PC-3 (cell line): Measurements from ENCODE around the gene ZBTB49. TPM values are rescaled to one million over a fixed set of nuclear protein-coding genes. Genes with fewer than 3 reads are reported as not detected.

Source experiments
- ATAC-seq: fragments of 200-7000 bp; cut with Tn5 transposase; 2 replicates; pipeline ENCODE4 v1.9.1; 2020; ENCODE audit warnings: mild to moderate bottlenecking, moderate library complexity
- BruUV-seq: library from RNA; stranded (reverse); fragments of 400-500 nt; replicated peaks from 2 replicates; lab custom pipeline; 2021; lab: Mats Ljungman, UMichigan
- CTCF ChIA-PET: fragments of 300-600 bp; sonication (Branson Sonifier 250); formaldehyde crosslinking; loops from one replicate; lab custom pipeline; 2022; ENCODE audit warnings: antibody characterized with exemption; lab: Charles Lee
- POLR2A ChIA-PET: fragments of 300-600 bp; sonication (Branson Sonifier 250); formaldehyde crosslinking; loops from one replicate; lab custom pipeline; 2022; ENCODE audit warnings: antibody characterized with exemption; ENCODE audit not compliant: unreplicated experiment; lab: Charles Lee
- DNase-seq: peaks from one replicate; pipeline ENCODE4 v3.0.0-alpha.2; 2015
- H2AFZ ChIP-seq: fragments of 300-600 bp; sonication (generic); 2 replicates; pipeline ENCODE4 v1.6.0; 2016; ENCODE audit warnings: antibody characterized with exemption, low read length
- H3F3A ChIP-seq: fragments of 300-600 bp; sonication (generic); one replicate; pipeline ENCODE4 v1.6.0; 2017; ENCODE audit warnings: antibody characterized with exemption, low read length, control low read depth, mild to moderate bottlenecking; ENCODE audit not compliant: unreplicated experiment
- H3K27ac ChIP-seq: fragments of 300-600 bp; sonication (generic); 2 replicates; pipeline ENCODE4 v1.5.1; 2016; ENCODE audit warnings: mild to moderate bottlenecking, low read length
- H3K27me3 ChIP-seq: fragments of 300-600 bp; sonication (generic); 2 replicates; pipeline ENCODE4 v1.6.1; 2016; ENCODE audit warnings: low read length, mixed read lengths
- H3K36me3 ChIP-seq: fragments of 300-600 bp; sonication (generic); 2 replicates; pipeline ENCODE4 v1.6.1; 2016; ENCODE audit warnings: low read depth, mixed run types, low read length, mixed read lengths
- H3K4me1 ChIP-seq: fragments of 300-600 bp; sonication (generic); 2 replicates; pipeline ENCODE4 v1.5.1; 2016; ENCODE audit warnings: low read length; ENCODE audit not compliant: insufficient read depth
- H3K4me2 ChIP-seq: fragments of 300-600 bp; sonication (generic); 2 replicates; pipeline ENCODE4 v1.6.0; 2016; ENCODE audit warnings: low read length
- H3K4me3 ChIP-seq: fragments of 300-600 bp; sonication (generic); 2 replicates; pipeline ENCODE4 v1.5.1; 2016; ENCODE audit warnings: mild to moderate bottlenecking, low read length, mixed read lengths
- H3K79me2 ChIP-seq: fragments of 300-600 bp; sonication (generic); 2 replicates; pipeline ENCODE4 v1.6.1; 2017; ENCODE audit warnings: low read length, mixed read lengths
- H3K9ac ChIP-seq: fragments of 300-600 bp; sonication (generic); 2 replicates; pipeline ENCODE4 v1.6.0; 2016; ENCODE audit warnings: mild to moderate bottlenecking, low read length
- H3K9me2 ChIP-seq: fragments of 300-600 bp; sonication (generic); replicated peaks from 2 replicates; pipeline ENCODE4 v1.6.1; 2016; ENCODE audit warnings: mixed run types, low read length, mixed read lengths
- H3K9me3 ChIP-seq: fragments of 300-600 bp; sonication (generic); 2 replicates; pipeline ENCODE4 v1.6.1; 2016; ENCODE audit warnings: low read length, mixed read lengths
- H4K20me1 ChIP-seq: fragments of 300-600 bp; sonication (generic); 2 replicates; pipeline ENCODE4 v1.6.1; 2016; ENCODE audit warnings: low read length, mixed read lengths
- CTCF ChIP-seq: fragments of 300-600 bp; sonication (generic); conservative IDR thresholded peaks from 2 replicates; pipeline ENCODE4 v1.5.1; 2017; ENCODE audit warnings: antibody characterized with exemption, low read depth, mild to moderate bottlenecking, low read length
- EZH2 ChIP-seq: fragments of 300-600 bp; sonication (generic); IDR thresholded peaks from one replicate; pipeline ENCODE4 v1.6.1; 2017; ENCODE audit warnings: antibody characterized with exemption, mild to moderate bottlenecking, low read length; ENCODE audit not compliant: unreplicated experiment
- EZH2phosphoT487 ChIP-seq: fragments of 300-600 bp; sonication (generic); IDR thresholded peaks from 2 replicates; pipeline ENCODE4 v1.6.1; 2018; ENCODE audit warnings: mild to moderate bottlenecking, antibody characterized with exemption, low read length, borderline replicate concordance
- intact Hi-C: fragments of 100-400 bp; cut with micrococcal nuclease; formaldehyde crosslinking; loops from 2 replicates; pipeline ENCODE4 v1.9.0; 2023
- total RNA-seq: library from RNA; depleted of rRNA; stranded (reverse); fragments of >200 nt; gene quantifications from 2 replicates; pipeline ENCODE4 v1.2.3, GENCODE V29; 2014

The ZBTB49 gene
- total RNA-seq, 1 experiment from 2014 or later, result 1.1 TPM

GRCh38 chr4:4317496-4318232 lies 27.6 kb downstream of the ZBTB49 start:
- Histone ChIP-seq H3K4me1 (no peaks in the 10 kb centered on the region), H3K9me3 (no peaks in the 10 kb centered on the region), H3K4me3 (no peak overlapping the region), H3F3A (no peaks in the 10 kb centered on the region), H3K27ac (no peak overlapping the region), H3K4me2 (no peak overlapping the region), H4K20me1 (no peaks in the 10 kb centered on the region), H3K27me3 (no peaks in the 10 kb centered on the region), H2AFZ (no peak overlapping the region), H3K79me2 (no peaks in the 10 kb centered on the region), H3K9me2 (no peaks in the 10 kb centered on the region), H3K36me3 (no peaks in the 10 kb centered on the region), H3K9ac (no peak overlapping the region)
- no peak for DNase-seq
- POLR2A ChIA-PET, result no interaction called here
- BruUV-seq, result no TSS peak
- TF ChIP-seq EZH2phosphoT487 (no peak), CTCF (no peak), EZH2 (no peak)
- CTCF ChIA-PET, result no interaction called here
- intact Hi-C loops, result no loop called here
- no peak for ATAC-seq

DNA sequence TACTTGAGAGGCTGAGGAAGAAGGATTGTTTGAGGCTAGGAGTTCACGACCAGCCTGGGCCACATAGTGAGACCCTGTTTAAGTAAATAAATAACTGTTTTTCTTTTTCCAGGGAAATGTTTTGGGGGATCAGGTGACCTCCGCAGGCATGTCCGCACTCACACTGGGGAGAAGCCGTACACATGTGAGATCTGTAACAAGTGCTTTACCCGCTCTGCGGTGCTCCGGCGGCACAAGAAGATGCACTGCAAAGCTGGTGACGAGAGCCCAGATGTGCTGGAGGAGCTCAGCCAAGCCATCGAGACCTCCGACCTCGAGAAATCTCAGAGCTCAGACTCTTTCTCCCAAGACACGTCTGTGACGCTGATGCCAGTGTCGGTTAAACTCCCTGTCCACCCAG lies 30.5 kb downstream of the ZBTB49 start:
- intact Hi-C loops, result no loop called here
- Histone ChIP-seq H2AFZ (no peak overlapping the region), H4K20me1 (no peaks in the 10 kb centered on the region), H3K4me3 (no peak overlapping the region), H3K27me3 (no peaks in the 10 kb centered on the region), H3K4me2 (no peak overlapping the region), H3K4me1 (no peaks in the 10 kb centered on the region), H3K79me2 (no peaks in the 10 kb centered on the region), H3K36me3 (no peaks in the 10 kb centered on the region), H3K27ac (no peak overlapping the region), H3K9me3 (no peaks in the 10 kb centered on the region), H3K9ac (no peak overlapping the region), H3F3A (no peaks in the 10 kb centered on the region), H3K9me2 (no peaks in the 10 kb centered on the region)
- ChIA-PET POLR2A (no interaction called here), CTCF (no interaction called here)
- no TSS peak for BruUV-seq
- ATAC-seq (no peak), DNase-seq (no peak)
- TF ChIP-seq CTCF (no peak), EZH2phosphoT487 (no peak), EZH2 (no peak)

GRCh38 chr4:4320951-4321714 lies 31.1 kb downstream of the ZBTB49 start:
- Histone ChIP-seq H3K4me3 (no peak overlapping the region), H2AFZ (no peak overlapping the region), H3K9ac (no peak overlapping the region), H3K9me2 (no peaks in the 10 kb centered on the region), H3K36me3 (no peaks in the 10 kb centered on the region), H3F3A (no peaks in the 10 kb centered on the region), H3K27me3 (no peaks in the 10 kb centered on the region), H3K79me2 (no peaks in the 10 kb centered on the region), H3K9me3 (no peaks in the 10 kb centered on the region), H4K20me1 (no peaks in the 10 kb centered on the region), H3K4me2 (no peak overlapping the region), H3K4me1 (no peaks in the 10 kb centered on the region), H3K27ac (no peak overlapping the region)
- intact Hi-C loops, result no loop called here
- POLR2A ChIA-PET, result no interaction called here
- DNase-seq (no peak), ATAC-seq (no peak)
- TF ChIP-seq EZH2 (no peak), EZH2phosphoT487 (no peak), CTCF (no peak)
- CTCF ChIA-PET, result no interaction called here
- BruUV-seq, result no TSS peak
